Adipose tissue (tissue), 3 donors: ENCODE data around the gene NCKAP1. TPM values are rescaled to one million over a fixed set of nuclear protein-coding genes. Genes with fewer than 3 reads are reported as not detected.

Experiments
- H3K27ac ChIP-seq: one replicate; pipeline ENCODE4 v1.5.1; 2013; ENCODE audit warnings: low read depth, low read length
- WGBS, 3 donors: extraction: QIAGEN DNeasy Blood & Tissue Kit; methylation state at CpG; one replicate each; pipeline ENCODE4 v1.1.7; 2013; 5-methylcytosine and 5-hydroxymethylcytosine counted together
- polyA plus RNA-seq, 3 donors: library from polyadenylated mRNA; stranded (reverse); fragments of 200-250 nt; gene quantifications; one replicate each; pipeline ENCODE4 v1.2.3, GENCODE V29; 2013
- donor health status: healthy with polysubstance abuse.
- donor health status: Bipolar disorder and iron deficiency.
- donor health status: healthy.

The NCKAP1 gene
- polyA plus RNA-seq, 3 donors: 36.6 to 56.8 (median 41.5) TPM

GRCh38 chr2:182929972-182930371 lies 108.3 kb downstream of the NCKAP1 start:
- no peak overlapping the region for H3K27ac ChIP-seq

GRCh38 chr2:182924306-182924705 lies 114.0 kb downstream of the NCKAP1 start:
- no peak overlapping the region for H3K27ac ChIP-seq

GRCh38 chr2:182921234-182921633 lies 117.0 kb downstream of the NCKAP1 start:
- no peak overlapping the region for H3K27ac ChIP-seq

GRCh38 chr2:182920631-182921056 lies 117.6 kb downstream of the NCKAP1 start:
- 83 to 90% (median 84%) methylated on average over 5 of the region's 5 CpGs for WGBS, 3 donors
- no peak overlapping the region for H3K27ac ChIP-seq

DNA sequence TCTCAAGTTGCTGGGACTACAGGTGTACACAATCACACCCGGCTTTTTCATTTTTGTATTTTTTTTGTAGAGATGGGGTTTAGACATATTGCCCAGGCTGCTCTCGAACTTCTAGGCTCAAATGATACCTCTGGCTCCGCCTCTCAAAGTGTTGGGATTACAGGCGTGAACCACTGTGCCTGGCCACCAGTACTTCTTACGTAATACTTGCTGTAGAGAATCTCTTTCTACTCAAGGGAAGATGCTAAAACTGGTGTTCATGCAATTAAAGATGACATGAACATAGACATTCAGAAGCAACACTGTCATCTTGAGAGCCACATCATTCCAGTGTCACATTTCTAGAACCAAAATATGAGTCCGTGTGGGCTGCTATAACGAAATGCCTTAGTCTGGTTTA lies 118.2 kb downstream of the NCKAP1 start:
- WGBS, 3 donors: 93 to 97% (median 94%) methylated on average over 7 of the region's 7 CpGs
- H3K27ac ChIP-seq: no peak overlapping the region

GRCh38 chr2:182918961-182919652 lies 119.2 kb downstream of the NCKAP1 start:
- WGBS, 3 donors: 33 to 68% (median 59%) methylated on average over 1 of the region's 1 CpG
- H3K27ac ChIP-seq: no peak overlapping the region

DNA sequence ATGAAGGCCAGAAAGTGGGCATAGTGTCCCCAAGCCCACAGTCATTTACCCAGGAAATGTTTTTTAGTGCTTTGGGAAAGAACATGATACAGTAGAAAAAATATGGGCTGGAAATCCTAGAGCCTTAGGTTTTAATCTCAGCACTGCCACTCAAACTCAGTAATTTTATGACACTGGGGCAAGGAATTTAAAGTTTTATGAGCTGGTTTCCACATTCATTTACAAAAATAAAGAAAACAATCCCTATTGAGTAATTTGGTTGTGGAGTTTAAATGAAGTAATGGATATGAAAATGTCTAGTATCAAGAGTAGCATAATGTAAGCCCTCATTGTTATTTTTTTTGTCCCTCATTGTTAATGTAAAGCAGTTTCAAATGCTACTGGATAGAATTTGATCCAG lies 120.3 kb downstream of the NCKAP1 start:
- H3K27ac ChIP-seq: no peak overlapping the region

DNA sequence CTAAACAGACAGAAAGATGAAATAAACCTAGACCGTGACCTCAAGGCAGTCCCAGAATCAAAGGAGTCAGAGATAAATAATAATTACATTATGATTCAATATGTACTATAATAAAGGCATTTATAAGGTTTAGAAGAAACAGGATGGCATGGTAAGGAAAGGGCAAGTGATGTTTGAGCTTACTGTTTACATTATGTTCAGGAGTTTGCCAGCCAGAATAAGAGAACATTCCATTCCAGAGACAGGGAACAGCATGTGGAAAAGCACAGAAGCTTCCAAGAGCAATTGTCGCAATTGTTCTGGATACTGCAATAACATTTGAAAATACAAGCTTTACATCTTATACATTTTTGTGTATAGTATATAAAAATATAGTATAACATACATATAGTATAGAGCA lies 121.8 kb downstream of the NCKAP1 start:
- H3K27ac ChIP-seq: no peak overlapping the region
- 97 to 100% (median 98%) methylated on average over 2 of the region's 2 CpGs for WGBS, 3 donors

- whole genome bisulfite sequencing, 3 donors: 81 to 89% (median 87%) methylated on average over 6 of the region's 6 CpGs
- H3K27ac ChIP-seq: no peak overlapping the region
These were observed 122.6 kb downstream of the NCKAP1 start for GRCh38 chr2:182915369-182916326.

DNA sequence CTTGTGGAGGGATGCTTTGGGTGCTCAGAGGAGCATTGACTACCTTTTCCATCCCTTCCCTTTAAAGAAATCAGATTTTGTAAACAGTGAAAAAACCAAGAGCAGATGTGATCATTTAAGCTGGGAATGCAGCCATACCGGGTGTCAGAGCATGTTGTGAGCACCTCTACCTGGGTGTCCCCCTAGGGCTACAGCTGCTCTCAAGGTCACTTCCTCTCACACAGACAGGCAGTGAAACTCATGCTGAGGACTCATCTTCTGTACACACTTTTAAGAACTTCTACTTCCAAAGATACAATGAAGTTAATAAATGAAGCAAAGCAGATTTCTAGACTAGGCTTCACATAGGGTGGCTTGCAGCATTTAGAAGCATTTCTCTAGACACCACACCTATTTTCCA lies 123.4 kb downstream of the NCKAP1 start:
- H3K27ac ChIP-seq: no peak overlapping the region
- WGBS, 3 donors: 41 to 90% (median 84%) methylated on average over 1 of the region's 1 CpG

GRCh38 chr2:182913064-182913463 lies 125.2 kb downstream of the NCKAP1 start:
- H3K27ac ChIP-seq: no peak overlapping the region
- 89 to 97% (median 95%) methylated on average over 1 of the region's 1 CpG for WGBS, 3 donors

DNA sequence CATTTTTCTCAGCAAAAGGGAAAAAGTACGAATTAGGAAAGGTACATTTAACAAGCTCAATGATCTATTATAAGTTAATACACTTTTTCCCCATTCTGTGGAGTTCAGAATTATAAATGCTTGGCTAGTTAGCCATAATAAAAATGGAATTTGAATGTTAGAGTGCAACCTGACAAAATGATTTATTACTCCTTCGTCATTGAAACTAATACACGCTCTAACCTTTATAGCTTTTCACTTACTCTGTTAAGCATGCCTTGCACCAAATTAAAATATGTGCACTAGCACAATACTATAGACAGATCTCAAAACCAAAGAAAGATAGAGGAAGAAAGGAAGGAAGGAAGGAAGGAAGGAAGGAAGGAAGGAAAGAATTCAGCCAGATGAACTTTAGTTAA lies 125.7 kb downstream of the NCKAP1 start:
- WGBS, 3 donors: 71 to 86% (median 80%) methylated on average over 3 of the region's 3 CpGs
- H3K27ac ChIP-seq: no peak overlapping the region

- 72 to 82% (median 74%) methylated on average over 2 of the region's 2 CpGs for WGBS, 3 donors
- H3K27ac ChIP-seq: no peak overlapping the region
These were observed 126.3 kb downstream of the NCKAP1 start for GRCh38 chr2:182911813-182912517.

DNA sequence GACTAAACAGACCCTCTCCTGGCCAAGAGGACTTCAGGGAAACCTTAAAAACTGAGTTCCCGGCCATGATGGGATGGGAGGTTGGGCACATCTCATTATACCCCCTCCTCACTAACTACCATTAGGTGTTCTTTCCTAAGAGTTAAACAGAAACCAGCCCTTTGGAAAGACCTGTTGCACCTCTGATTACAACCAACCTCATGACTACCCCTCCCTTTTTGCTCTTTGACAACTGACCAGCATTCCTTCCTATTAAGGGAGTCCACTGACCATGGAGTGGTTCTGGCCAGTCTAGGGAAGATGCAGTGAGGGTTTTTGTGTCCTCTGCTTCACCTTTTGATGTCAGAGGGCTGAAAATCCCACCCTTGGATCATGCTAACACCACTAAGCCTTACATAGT lies 127.3 kb downstream of the NCKAP1 start:
- H3K27ac ChIP-seq: no peak overlapping the region
- WGBS, 3 donors: 92 to 100% (median 95%) methylated on average over 1 of the region's 1 CpG

- no peak overlapping the region for H3K27ac ChIP-seq
- 64 to 71% (median 69%) methylated on average over 7 of the region's 7 CpGs for WGBS, 3 donors
These were observed 131.0 kb downstream of the NCKAP1 start for GRCh38 chr2:182907081-182907830.

DNA sequence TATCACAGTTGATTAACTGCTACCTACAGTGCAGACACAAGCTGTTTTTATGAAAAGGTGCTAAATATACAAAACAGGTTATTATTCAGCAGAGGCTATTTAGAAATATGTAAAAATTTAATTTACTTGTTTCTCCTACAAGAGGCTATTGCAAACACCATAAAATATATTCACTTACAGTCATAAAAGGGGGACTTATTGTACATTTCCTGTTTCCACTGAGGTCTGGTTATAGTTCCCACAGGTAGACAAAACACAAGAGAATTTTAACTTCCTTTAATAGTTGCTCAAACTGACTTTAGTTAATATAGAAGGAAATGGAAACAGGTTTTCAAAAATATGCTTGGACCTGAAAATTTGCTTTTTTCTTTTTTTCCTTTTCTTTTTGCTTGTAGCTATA lies 131.8 kb downstream of the NCKAP1 start:
- no peak overlapping the region for H3K27ac ChIP-seq

- whole genome bisulfite sequencing, 3 donors: 87 to 94% (median 91%) methylated on average over 1 of the region's 1 CpG
- no peak overlapping the region for H3K27ac ChIP-seq
These were observed 133.4 kb downstream of the NCKAP1 start for GRCh38 chr2:182904844-182905243.

GRCh38 chr2:182903566-182903965 lies 134.7 kb downstream of the NCKAP1 start:
- H3K27ac ChIP-seq: no peak overlapping the region
- WGBS, 3 donors: 75 to 92% (median 86%) methylated on average over 2 of the region's 2 CpGs

- 92 to 97% (median 93%) methylated on average over 6 of the region's 6 CpGs for WGBS, 3 donors
- no peak overlapping the region for H3K27ac ChIP-seq
These were observed 136.5 kb downstream of the NCKAP1 start for GRCh38 chr2:182901748-182902147.
